Measurements from ENCODE around the gene LAG3.

LAG3 gene

GRCh38 chr12:6771509-6772330, 600 bp upstream of the LAG3 start:
- Mint-ChIP-seq H3K4me3 (peak overlapping the region; percentile 31 to 73 (median 41)), H3K36me3 (ENCODE audit: low read depth) (peaks cover 54% of the 10 kb centered on the region), H3K27me3 (ENCODE audit: low read depth) (peaks cover 23% of the 10 kb centered on the region), H3K4me1 (peaks cover 35% of the 10 kb centered on the region), H3K27ac (no peak overlapping the region), H3K9me3 (no peaks in the 10 kb centered on the region)
- TF ChIP-seq CTCF (IDR thresholded peaks at IDR 0.05; ENCODE audit: unreplicated experiment in 3 of 3), result no peak

GRCh38 chr12:6772726-6773589, 638 bp downstream of the LAG3 start:
- Mint-ChIP-seq H3K4me1 (peaks cover 32% of the 10 kb centered on the region), H3K9me3 (no peaks in the 10 kb centered on the region), H3K27ac (no peak overlapping the region), H3K27me3 (ENCODE audit: low read depth) (peaks cover 23% of the 10 kb centered on the region), H3K4me3 (peak overlapping the region; percentile 53 to 64 (median 61)), H3K36me3 (ENCODE audit: low read depth) (peaks cover 55% of the 10 kb centered on the region)
- no peak for TF ChIP-seq CTCF (IDR thresholded peaks at IDR 0.05; ENCODE audit: unreplicated experiment in 3 of 3)

GRCh38 chr12:6773590-6774351, 1.5 kb downstream of the LAG3 start:
- peak overlapping the region; percentile 53 to 64 (median 61) for H3K4me3 Mint-ChIP-seq
- no peak overlapping the region for H3K27ac Mint-ChIP-seq
- H3K9me3 Mint-ChIP-seq, result no peaks in the 10 kb centered on the region
- no peak for TF ChIP-seq CTCF (IDR thresholded peaks at IDR 0.05; ENCODE audit: unreplicated experiment in 3 of 3)
- H3K36me3 Mint-ChIP-seq (ENCODE audit: low read depth), result peaks cover 49% of the 10 kb centered on the region
- H3K27me3 Mint-ChIP-seq (ENCODE audit: low read depth), result peaks cover 23% of the 10 kb centered on the region
- peaks cover 33% of the 10 kb centered on the region for H3K4me1 Mint-ChIP-seq

GRCh38 chr12:6774499-6775062, 2.3 kb downstream of the LAG3 start:
- TF ChIP-seq CTCF (IDR thresholded peaks at IDR 0.05; ENCODE audit: unreplicated experiment in 3 of 3), result no peak
- Mint-ChIP-seq H3K27ac (peak overlapping the region in 2 of 3 experiments; percentile 19 to 28), H3K36me3 (ENCODE audit: low read depth) (peaks cover 41% of the 10 kb centered on the region), H3K4me1 (peaks cover 35% of the 10 kb centered on the region), H3K9me3 (no peaks in the 10 kb centered on the region), H3K27me3 (ENCODE audit: low read depth) (peaks cover 23% of the 10 kb centered on the region), H3K4me3 (peak overlapping the region; percentile 10 to 66 (median 14))
